Adrenal gland (tissue), 12 donors: ENCODE measurements around the gene PHLDA3. TPM values are rescaled to one million over a fixed set of nuclear protein-coding genes. Genes with fewer than 3 reads are reported as not detected.

ENCODE experiments used
- DNase-seq, 7 donors: peaks; one replicate each; pipeline ENCODE4 v3.0.0-alpha.2; 2019 to 2020
- H3K27ac ChIP-seq, 5 donors: fragments of 200-600 bp; sonication (generic) in 4 of 5; 1 replicate in 3 of 5; 2 replicates in 2 of 5; pipeline versions ENCODE4 v1.5.1 to v1.8.0; 2016 to 2020; ENCODE audit warnings: mild to moderate bottlenecking in 1 of 5
- H3K27me3 ChIP-seq: fragments of 200-600 bp; 2 replicates; pipeline ENCODE4 v1.8.0; 2021
- H3K36me3 ChIP-seq, 2 donors: fragments of 200-600 bp; replicated peaks in 1 of 2; 1 replicate in 1 of 2; 2 replicates in 1 of 2; pipeline versions ENCODE4 v1.5.1 to v1.8.0; 2018 to 2022
- H3K4me1 ChIP-seq, 2 donors: fragments of 200-600 bp; replicated peaks in 1 of 2; 1 replicate in 1 of 2; 2 replicates in 1 of 2; pipeline versions ENCODE4 v1.5.1 to v1.8.0; 2018 to 2021
- H3K4me3 ChIP-seq, 4 donors: fragments of 200-600 bp; sonication (generic) in 3 of 4; one replicate each; pipeline ENCODE4 v1.5.1; 2016 to 2018
- H3K9me3 ChIP-seq, 3 donors: fragments of 200-600 bp; sonication (generic) in 1 of 3; replicated peaks in 1 of 3; 1 replicate in 2 of 3; 2 replicates in 1 of 3; pipeline versions ENCODE4 v1.5.1 to v1.8.0; 2016 to 2021
- CTCF ChIP-seq, 6 experiments: fragments of 450-650 bp in 4 of 6; fragments of 200-600 bp in 2 of 6; sonication (generic) in 1 of 6; IDR thresholded peaks; 1 replicate in 5 of 6; 2 replicates in 1 of 6; pipeline versions ENCODE4 v1.5.1 to v1.8.0; 2016 to 2021; ENCODE audit warnings: antibody characterized with exemption in 6 of 6, mild to moderate bottlenecking in 2 of 6, moderate library complexity in 1 of 6
- POLR2A ChIP-seq, 2 donors: fragments of 450-650 bp; IDR thresholded peaks; one replicate each; pipeline ENCODE4 v1.6.1; 2017; ENCODE audit warnings: antibody characterized with exemption in 2 of 2, mild to moderate bottlenecking in 2 of 2, moderate library complexity in 1 of 2
- WGBS, 4 donors: extraction: QIAGEN DNeasy Blood & Tissue Kit in 2 of 4; methylation state at CpG; one replicate each; pipeline versions ENCODE4 v1.1.5 to v1.1.7; 2013 to 2017; 5-methylcytosine and 5-hydroxymethylcytosine counted together
- intact Hi-C, 2 donors: fragments of 100-400 bp; cut with DNase I; formaldehyde crosslinking; loops; one replicate each; pipeline versions ENCODE4 v1.14.1 to v1.15.0; 2022 to 2023
- polyA plus RNA-seq, 3 donors: library from polyadenylated mRNA; stranded (reverse); fragments of 200-250 nt in 2 of 3; fragments of 350-450 nt in 1 of 3; fragmentation: Illumina TruSeq in 1 of 3; extraction: RNeasy Lipid Tissue Mini Kit (QIAGEN cat#74804) in 1 of 3; gene quantifications; one replicate each; pipeline ENCODE4 v1.2.3, GENCODE V29; 2013 to 2014
- total RNA-seq, 9 donors: library from RNA; depleted of rRNA in 4 of 9; stranded (reverse); fragments of >200 nt in 4 of 9; fragments of 120-200 nt in 1 of 9; fragmentation: NEBNext Ultra II Directional in 1 of 9; extraction: Animal tissue kit (Norgen Biotek cat#: 25700) in 1 of 9; gene quantifications; one replicate each; pipeline versions ENCODE4 v1.1.0 to v1.2.4, GENCODE V29; 2013 to 2023
- donor health status: healthy with polysubstance abuse.
- donor health status: Bipolar disorder and iron deficiency.
- donor health status: DM: yes; HTN: yes; CAD: no.
- donor health status: DM: no; HTN: no; CAD: no.
- donor health status: DM: no; HTN: no; CAD: no.
- donor health status: DM: yes; HTN: yes; CAD: no.

PHLDA3 gene
- total and polyA plus RNA-seq, 12 donors = 2.1 to 64.7 (median 29.1) TPM

- Histone ChIP-seq H3K27me3 (no peaks in the 10 kb centered on the region), H3K4me3 (no peak overlapping the region), H3K4me1 (peaks cover 4 to 8% of the 10 kb centered on the region in 2 donors), H3K9me3 (no peaks in the 10 kb centered on the region), H3K36me3 (no peaks in the 10 kb centered on the region), H3K27ac (no peak overlapping the region)
- 51 to 74% (median 59%) methylated on average over 3 of the region's 3 CpGs for whole genome bisulfite sequencing, 4 donors
- peak in 5 of 7 donors; percentile 32 to 59 (median 48) for DNase-seq
- TF ChIP-seq POLR2A (IDR thresholded peaks at IDR 0.05) (no peak), CTCF (IDR thresholded peaks at IDR 0.05) (no peak)
- intact Hi-C loops = no loop called here
Observed at GRCh38 chr1:201471772-201472171, 2.8 kb upstream of the PHLDA3 start.

DNA sequence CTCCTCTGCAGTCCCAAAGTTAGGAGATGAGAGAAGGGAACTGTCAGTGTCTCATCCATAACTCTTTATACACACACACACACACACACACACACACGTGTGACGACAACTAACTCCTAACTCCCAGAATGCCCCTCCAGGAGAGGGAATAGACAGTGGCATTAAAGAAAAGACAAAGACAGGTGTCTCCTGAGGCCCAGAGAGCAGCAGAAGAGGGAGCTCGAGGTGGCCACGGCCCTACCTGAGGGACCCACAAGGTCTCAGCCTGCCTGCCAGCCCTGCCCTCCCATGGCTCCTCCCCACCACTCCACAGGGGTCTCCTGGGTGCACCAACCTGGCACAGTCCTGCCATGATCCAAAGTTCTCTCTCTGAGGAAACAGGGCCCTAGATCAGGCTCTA lies 1.6 kb upstream of the PHLDA3 start:
- Histone ChIP-seq H3K27ac (no peak overlapping the region), H3K9me3 (no peaks in the 10 kb centered on the region), H3K36me3 (peaks cover 0 to 6% of the 10 kb centered on the region in 2 donors), H3K27me3 (no peaks in the 10 kb centered on the region), H3K4me1 (peaks cover 7 to 15% of the 10 kb centered on the region in 2 donors), H3K4me3 (no peak overlapping the region)
- no peak for TF ChIP-seq CTCF (IDR thresholded peaks at IDR 0.05)
- TF ChIP-seq POLR2A (IDR thresholded peaks at IDR 0.05) = no peak
- DNase-seq = no peak
- 63 to 86% (median 80%) methylated on average over 3 to 4 of the region's 4 CpGs for WGBS, 4 donors
- intact Hi-C loops = no loop called here

- 49 to 61% (median 56%) methylated on average over 10 to 16 of the region's 16 CpGs for WGBS, 4 donors
- peak overlapping the region in 4 of 5 donors; percentile 58 to 96 (median 81) for H3K27ac ChIP-seq
- H3K27me3 ChIP-seq = no peaks in the 10 kb centered on the region
- DNase-seq = no peak
- H3K4me3 ChIP-seq = peak overlapping the region in 2 of 4 donors; percentile 48 to 79
- TF ChIP-seq CTCF (IDR thresholded peaks at IDR 0.05) (no peak), POLR2A (IDR thresholded peaks at IDR 0.05) (no peak)
- H3K4me1 ChIP-seq = peaks cover 7 to 15% of the 10 kb centered on the region in 2 donors
- H3K9me3 ChIP-seq = no peaks in the 10 kb centered on the region
- H3K36me3 ChIP-seq = peaks cover 0 to 15% of the 10 kb centered on the region in 2 donors
- intact Hi-C loops = no loop called here
Observed at GRCh38 chr1:201469645-201470074, 672 bp upstream of the PHLDA3 start.

DNA sequence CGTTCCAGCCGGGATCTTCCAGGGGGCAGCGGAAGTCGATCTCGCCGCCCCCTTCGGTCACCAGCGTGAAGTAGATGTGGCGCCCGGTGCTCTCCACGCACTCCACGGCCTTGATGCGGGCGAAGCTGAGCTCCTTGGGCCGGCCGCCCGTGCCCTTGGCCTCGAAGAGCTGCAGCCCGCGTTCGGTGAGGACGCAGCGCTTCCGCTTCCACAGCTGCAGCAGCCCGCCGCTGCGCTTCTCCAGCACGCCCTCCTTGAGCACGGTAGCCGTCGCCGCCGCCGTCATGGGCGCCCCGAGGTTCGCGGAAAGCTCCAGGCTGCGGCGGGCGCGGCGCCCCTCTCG lies 516 bp downstream of the PHLDA3 start:
- WGBS, 4 donors = 0 to 5% (median 3%) methylated on average over 4 to 44 of the region's 44 CpGs; no CpG with 5 or more reads in 1 of the 4 donors
- Histone ChIP-seq H3K27ac (peak overlapping the region in 4 of 5 donors; percentile 58 to 96 (median 81)), H3K27me3 (no peaks in the 10 kb centered on the region), H3K36me3 (peaks cover 0 to 16% of the 10 kb centered on the region in 2 donors), H3K4me1 (peaks cover 7 to 15% of the 10 kb centered on the region in 2 donors), H3K4me3 (peak overlapping the region in 3 of 4 donors; percentile 25 to 79 (median 48)), H3K9me3 (no peaks in the 10 kb centered on the region)
- DNase-seq = peak; percentile 35 to 68 (median 56)
- intact Hi-C loops = no loop called here
- TF ChIP-seq CTCF (IDR thresholded peaks at IDR 0.05) = peak in 1 of 6 experiments; percentile 1
- TF ChIP-seq POLR2A (IDR thresholded peaks at IDR 0.05) = no peak
